HCT116 (cell line): ENCODE measurements around the gene LMLN. TPM values are rescaled to one million over a fixed set of nuclear protein-coding genes. Genes with fewer than 3 reads are reported as not detected.

ENCODE experiments used
- ATAC-seq: fragments of 200-7000 bp; cut with Tn5 transposase; 2 replicates; pipeline ENCODE4 v1.9.1; 2020; ENCODE audit warnings: mild to moderate bottlenecking, moderate library complexity
- BruUV-seq: library from RNA; stranded (reverse); fragments of 400-500 nt; replicated peaks from 2 replicates; lab custom pipeline; 2021; lab: Mats Ljungman, UMichigan
- CTCF ChIA-PET: fragments of 300-600 bp; sonication (Branson Sonifier 250); formaldehyde crosslinking; loops from one replicate; lab custom pipeline; 2021; ENCODE audit warnings: antibody characterized with exemption; lab: Charles Lee
- POLR2A ChIA-PET: fragments of 300-600, 350-600 bp; sonication (Branson Sonifier 250); formaldehyde crosslinking; loops from one replicate; lab custom pipeline; 2021; ENCODE audit warnings: antibody characterized with exemption; lab: Charles Lee
- RAD21 ChIA-PET, 2 experiments: fragments of 300-600 bp; sonication (Branson Sonifier 250); formaldehyde crosslinking; loops; one replicate each; lab custom pipeline; 2023; ENCODE audit warnings: low total read pairs in 2 of 2; ENCODE audit not compliant: uncharacterized antibody in 2 of 2, unreplicated experiment in 2 of 2, low non-redundant PET in 1 of 2; lab: Charles Lee
- DNase-seq: peaks from one replicate; pipeline ENCODE4 v3.0.0-alpha.2; 2010; ENCODE audit warnings: low read depth, low spot score
- H2AFZ ChIP-seq: fragments of 200-600 bp; shearing (Covaris generic), sonication (generic); 2 replicates; pipeline ENCODE4 v1.6.1; 2017; ENCODE audit warnings: low read depth, mixed run types, mixed read lengths, antibody characterized with exemption, low read length; ENCODE audit not compliant: poor library complexity, severe bottlenecking
- H3K27ac ChIP-seq: 2 replicates; pipeline ENCODE4 v1.5.1; 2012; ENCODE audit warnings: low read depth, low read length
- H3K27me3 ChIP-seq: fragments of 200-600 bp; sonication (generic); 2 replicates; pipeline ENCODE4 v1.6.1; 2016; ENCODE audit warnings: mixed run types, low read length, mixed read lengths; ENCODE audit not compliant: insufficient read depth
- H3K36me3 ChIP-seq, 2 experiments: fragments of 200-500 bp in 1 of 2; fragments of 200-600 bp in 1 of 2; sonication (Bioruptor generic) in 1 of 2; sonication (generic) in 1 of 2; 2 replicates each; pipeline versions ENCODE4 v1.5.1 to v1.6.1; 2014 to 2016; ENCODE audit warnings: low read length in 2 of 2, inconsistent platforms in 1 of 2, mixed read lengths in 1 of 2, mixed run types in 1 of 2; ENCODE audit not compliant: insufficient read depth in 2 of 2, control insufficient read depth in 1 of 2
- H3K4me1 ChIP-seq, 2 experiments: fragments of 200-600 bp in 1 of 2; sonication (generic) in 1 of 2; 2 replicates each; pipeline versions ENCODE4 v1.5.1 to v1.6.1; 2012 to 2017; ENCODE audit warnings: low read length in 2 of 2, inconsistent platforms in 1 of 2, mild to moderate bottlenecking in 1 of 2, mixed read lengths in 1 of 2, mixed run types in 1 of 2, moderate library complexity in 1 of 2; ENCODE audit not compliant: insufficient read depth in 2 of 2, control insufficient read depth in 1 of 2
- H3K4me2 ChIP-seq: fragments of 200-600 bp; sonication (generic); 2 replicates; pipeline ENCODE4 v1.6.1; 2017; ENCODE audit warnings: mixed run types, low read length, mixed read lengths
- H3K4me3 ChIP-seq, 2 experiments: fragments of 200-600 bp in 1 of 2; sonication (generic) in 1 of 2; replicated peaks in 1 of 2; 2 replicates each; pipeline ENCODE4 v1.5.1; 2011 to 2016; ENCODE audit warnings: low read length in 2 of 2, control low read depth in 1 of 2, low read depth in 1 of 2, mild to moderate bottlenecking in 1 of 2, mixed read lengths in 1 of 2, mixed run types in 1 of 2
- H3K79me2 ChIP-seq: fragments of 200-600 bp; sonication (generic); 2 replicates; pipeline ENCODE4 v1.6.1; 2017; ENCODE audit warnings: mild to moderate bottlenecking, mixed run types, low read length, moderate library complexity, mixed read lengths; ENCODE audit not compliant: insufficient read depth
- H3K9ac ChIP-seq: fragments of 200-600 bp; sonication (generic); 2 replicates; pipeline ENCODE4 v1.6.1; 2016; ENCODE audit warnings: low read length, mixed read lengths
- H3K9me2 ChIP-seq: fragments of 200-600 bp; sonication (generic), shearing (Covaris generic); 2 replicates; pipeline ENCODE4 v1.6.1; 2017; ENCODE audit warnings: mixed run types, mild to moderate bottlenecking, moderate library complexity; ENCODE audit not compliant: insufficient read depth
- H3K9me3 ChIP-seq, 2 experiments: fragments of 200-500 bp in 1 of 2; fragments of 200-600 bp in 1 of 2; sonication (Bioruptor generic) in 1 of 2; sonication (generic) in 1 of 2; 2 replicates each; pipeline ENCODE4 v1.6.1; 2014 to 2017; ENCODE audit warnings: low read length in 2 of 2, mixed read lengths in 2 of 2, inconsistent platforms in 1 of 2, low read depth in 1 of 2, mild to moderate bottlenecking in 1 of 2, mixed run types in 1 of 2, moderate library complexity in 1 of 2; ENCODE audit not compliant: control insufficient read depth in 1 of 2, insufficient read depth in 1 of 2
- H4K20me1 ChIP-seq: fragments of 200-600 bp; sonication (generic), shearing (Covaris generic); 2 replicates; pipeline ENCODE4 v1.6.1; 2017; ENCODE audit warnings: mixed run types, mild to moderate bottlenecking, moderate library complexity; ENCODE audit not compliant: insufficient read depth
- EZH2 ChIP-seq: fragments of 200-600 bp; sonication (generic); IDR thresholded peaks from 2 replicates; pipeline ENCODE4 v1.6.1; 2017; ENCODE audit warnings: antibody characterized with exemption, mixed run types
- EZH2phosphoT487 ChIP-seq: fragments of 200-600 bp; IDR thresholded peaks from 2 replicates; pipeline ENCODE4 v1.6.1; 2018; ENCODE audit warnings: antibody characterized with exemption, borderline replicate concordance
- POLR2AphosphoS5 ChIP-seq: IDR thresholded peaks from 2 replicates; pipeline ENCODE4 v1.6.1; 2011; ENCODE audit warnings: mild to moderate bottlenecking, low read depth, low read length, moderate library complexity
- RAD21 ChIP-seq: IDR thresholded peaks from 2 replicates; pipeline ENCODE4 v1.6.1; 2012; ENCODE audit warnings: low read depth, mild to moderate bottlenecking
- SP1 ChIP-seq: IDR thresholded peaks from 2 replicates; pipeline ENCODE4 v1.6.1; 2012; ENCODE audit warnings: low read depth
- SRF ChIP-seq: IDR thresholded peaks from 2 replicates; pipeline ENCODE4 v1.6.1; 2012; ENCODE audit warnings: low read depth
- TCF7L2 ChIP-seq: IDR thresholded peaks from 2 replicates; pipeline ENCODE4 v1.7.0; 2011; ENCODE audit warnings: borderline replicate concordance, inconsistent platforms; ENCODE audit not compliant: insufficient read depth, insufficient read length; ENCODE audit errors: extremely low read depth
- ZNF274 ChIP-seq: fragments of 200-500 bp; sonication (Bioruptor generic); IDR thresholded peaks from 2 replicates; pipeline ENCODE4 v1.6.1; 2014; ENCODE audit warnings: mild to moderate bottlenecking, low read depth, low read length, inconsistent platforms
- intact Hi-C: fragments of 100-400 bp; cut with micrococcal nuclease; formaldehyde crosslinking; loops from 2 replicates; pipeline ENCODE4 v1.10.0; 2022
- total RNA-seq: library from RNA; stranded (reverse); gene quantifications from one replicate; pipeline ENCODE4 v1.2.1, GENCODE V29; 2021; ENCODE audit not compliant: unreplicated experiment
- TF ChIP-seq, protein P1 (sequence below): IDR thresholded peaks from 2 replicates; pipeline ENCODE4 v1.6.1; 2012; ENCODE audit warnings: low read depth
- TF ChIP-seq, protein P2 (sequence below): IDR thresholded peaks from 2 replicates; pipeline ENCODE4 v1.6.1; 2012
- TF ChIP-seq, protein P3 (sequence below): IDR thresholded peaks from 2 replicates; pipeline ENCODE4 v1.6.1; 2012

LMLN gene
- total RNA-seq, 1 experiment from 2014 or later: 7.2 TPM

DNA sequence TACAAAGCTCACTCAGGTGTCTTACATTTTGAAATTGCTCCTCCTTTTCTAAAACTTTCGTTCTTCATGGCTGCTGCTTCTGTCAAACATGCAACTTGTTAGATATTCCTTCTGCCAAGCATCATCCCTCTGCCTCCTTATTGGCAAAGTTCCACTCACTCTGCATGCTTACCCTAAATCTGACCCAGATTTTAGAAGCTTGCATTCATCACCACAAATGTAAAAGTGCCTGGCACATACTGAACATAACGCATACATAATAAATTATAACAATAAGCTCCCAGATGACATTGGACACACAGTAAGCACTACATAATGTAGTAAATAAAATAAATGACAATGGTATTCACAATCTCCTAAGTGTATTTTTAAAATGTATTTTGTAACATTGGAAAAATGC lies 107.4 kb downstream of the LMLN start:
- Histone ChIP-seq H3K27me3 (no peaks in the 10 kb centered on the region), H3K4me2 (no peak overlapping the region), H3K9me2 (no peaks in the 10 kb centered on the region), H3K9ac (no peak overlapping the region), H3K4me3 (no peak overlapping the region), H3K4me1 (peaks cover 12 to 22% of the 10 kb centered on the region in 2 experiments), H3K9me3 (no peaks in the 10 kb centered on the region), H3K36me3 (no peaks in the 10 kb centered on the region), H3K79me2 (no peaks in the 10 kb centered on the region), H3K27ac (no peak overlapping the region), H2AFZ (no peak overlapping the region), H4K20me1 (no peaks in the 10 kb centered on the region)
- no TSS peak for BruUV-seq
- CTCF ChIA-PET: interaction anchor here (1.9 kb wide), 1 partner anchor 13 kb away, joined by 5 read pairs; no protein-coding TSS in a partner anchor
- POLR2A ChIA-PET: interaction anchor here (1.0 kb wide), 1 partner anchor 13 kb away, joined by 3 read pairs; no protein-coding TSS in a partner anchor
- ATAC-seq (no peak), DNase-seq (no peak)
- TF ChIP-seq ZNF274 (no peak), SP1 (no peak), TCF7L2 (no peak), POLR2AphosphoS5 (no peak), EZH2 (no peak), SRF (no peak), RAD21 (no peak), EZH2phosphoT487 (no peak)
- TF ChIP-seq, protein P1, sequence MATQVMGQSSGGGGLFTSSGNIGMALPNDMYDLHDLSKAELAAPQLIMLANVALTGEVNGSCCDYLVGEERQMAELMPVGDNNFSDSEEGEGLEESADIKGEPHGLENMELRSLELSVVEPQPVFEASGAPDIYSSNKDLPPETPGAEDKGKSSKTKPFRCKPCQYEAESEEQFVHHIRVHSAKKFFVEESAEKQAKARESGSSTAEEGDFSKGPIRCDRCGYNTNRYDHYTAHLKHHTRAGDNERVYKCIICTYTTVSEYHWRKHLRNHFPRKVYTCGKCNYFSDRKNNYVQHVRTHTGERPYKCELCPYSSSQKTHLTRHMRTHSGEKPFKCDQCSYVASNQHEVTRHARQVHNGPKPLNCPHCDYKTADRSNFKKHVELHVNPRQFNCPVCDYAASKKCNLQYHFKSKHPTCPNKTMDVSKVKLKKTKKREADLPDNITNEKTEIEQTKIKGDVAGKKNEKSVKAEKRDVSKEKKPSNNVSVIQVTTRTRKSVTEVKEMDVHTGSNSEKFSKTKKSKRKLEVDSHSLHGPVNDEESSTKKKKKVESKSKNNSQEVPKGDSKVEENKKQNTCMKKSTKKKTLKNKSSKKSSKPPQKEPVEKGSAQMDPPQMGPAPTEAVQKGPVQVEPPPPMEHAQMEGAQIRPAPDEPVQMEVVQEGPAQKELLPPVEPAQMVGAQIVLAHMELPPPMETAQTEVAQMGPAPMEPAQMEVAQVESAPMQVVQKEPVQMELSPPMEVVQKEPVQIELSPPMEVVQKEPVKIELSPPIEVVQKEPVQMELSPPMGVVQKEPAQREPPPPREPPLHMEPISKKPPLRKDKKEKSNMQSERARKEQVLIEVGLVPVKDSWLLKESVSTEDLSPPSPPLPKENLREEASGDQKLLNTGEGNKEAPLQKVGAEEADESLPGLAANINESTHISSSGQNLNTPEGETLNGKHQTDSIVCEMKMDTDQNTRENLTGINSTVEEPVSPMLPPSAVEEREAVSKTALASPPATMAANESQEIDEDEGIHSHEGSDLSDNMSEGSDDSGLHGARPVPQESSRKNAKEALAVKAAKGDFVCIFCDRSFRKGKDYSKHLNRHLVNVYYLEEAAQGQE: no peak
- TF ChIP-seq, protein P2, sequence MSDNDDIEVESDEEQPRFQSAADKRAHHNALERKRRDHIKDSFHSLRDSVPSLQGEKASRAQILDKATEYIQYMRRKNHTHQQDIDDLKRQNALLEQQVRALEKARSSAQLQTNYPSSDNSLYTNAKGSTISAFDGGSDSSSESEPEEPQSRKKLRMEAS: no peak
- TF ChIP-seq, protein P3, sequence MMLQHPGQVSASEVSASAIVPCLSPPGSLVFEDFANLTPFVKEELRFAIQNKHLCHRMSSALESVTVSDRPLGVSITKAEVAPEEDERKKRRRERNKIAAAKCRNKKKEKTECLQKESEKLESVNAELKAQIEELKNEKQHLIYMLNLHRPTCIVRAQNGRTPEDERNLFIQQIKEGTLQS: no peak
- RAD21 ChIA-PET: no interaction called here
- intact Hi-C loops: no loop called here
